GM18502 (cell line): ENCODE measurements around the gene CLPX.
"Not testable (repeated sequence)": the region's sequence is repeated elsewhere in the genome, so short reads cannot be mapped to it uniquely, and the experiment has no call there.

Source experiments
- ATAC-seq: cut with Tn5 transposase; IDR thresholded peaks from one replicate; pipeline ENCODE4 v1.9.1; 2021; ENCODE audit warnings: mild to moderate bottlenecking; ENCODE audit not compliant: unreplicated experiment, poor library complexity

Gene CLPX

GRCh38 chr15:65110676-65111292, 74.4 kb downstream of the CLPX start:
- no peak for ATAC-seq

GRCh38 chr15:65106011-65106590, 79.0 kb downstream of the CLPX start:
- no peak for ATAC-seq

GRCh38 chr15:65105038-65105437, 80.1 kb downstream of the CLPX start:
- ATAC-seq, result no peak

- no peak for ATAC-seq
Measured at GRCh38 chr15:65102912-65103311, 82.2 kb downstream of the CLPX start.

GRCh38 chr15:65101891-65102708, 83.0 kb downstream of the CLPX start:
- no peak for ATAC-seq

GRCh38 chr15:65101411-65101890, 83.7 kb downstream of the CLPX start:
- ATAC-seq, result no peak

- no peak for ATAC-seq
Measured at GRCh38 chr15:65100442-65100841, 84.7 kb downstream of the CLPX start.

- not testable (repeated sequence) for ATAC-seq
Measured at GRCh38 chr15:65099801-65100200, 85.3 kb downstream of the CLPX start.

- no peak for ATAC-seq
Measured at GRCh38 chr15:65099336-65099735, 85.8 kb downstream of the CLPX start.
